BE2C (cell line): Measurements from ENCODE around the gene RBP2.

Experiments used
- DNase-seq: peaks from one replicate; pipeline ENCODE4 v3.0.0-alpha.2; 2020
- H3K27me3 ChIP-seq: fragments of 250-450 bp; sonication (Bioruptor Pico); 2 replicates; pipeline ENCODE4 v1.5.1; 2020; ENCODE audit warnings: mild to moderate bottlenecking
- H3K36me3 ChIP-seq: fragments of 250-450 bp; sonication (Bioruptor Pico); 2 replicates; pipeline ENCODE4 v1.5.1; 2020; ENCODE audit warnings: mild to moderate bottlenecking
- H3K4me1 ChIP-seq: fragments of 250-450 bp; sonication (Bioruptor Pico); 2 replicates; pipeline ENCODE4 v1.5.1; 2020
- H3K4me3 ChIP-seq: 2 replicates; pipeline ENCODE4 v1.5.1; 2011; ENCODE audit warnings: low read depth, low read length
- H3K9me3 ChIP-seq: fragments of 250-450 bp; sonication (Bioruptor Pico); 2 replicates; pipeline ENCODE4 v1.5.1; 2020
- CTCF ChIP-seq: IDR thresholded peaks from 2 replicates; pipeline ENCODE4 v1.5.1; 2012; ENCODE audit warnings: mild to moderate bottlenecking, low read depth, low read length

The RBP2 gene

DNA sequence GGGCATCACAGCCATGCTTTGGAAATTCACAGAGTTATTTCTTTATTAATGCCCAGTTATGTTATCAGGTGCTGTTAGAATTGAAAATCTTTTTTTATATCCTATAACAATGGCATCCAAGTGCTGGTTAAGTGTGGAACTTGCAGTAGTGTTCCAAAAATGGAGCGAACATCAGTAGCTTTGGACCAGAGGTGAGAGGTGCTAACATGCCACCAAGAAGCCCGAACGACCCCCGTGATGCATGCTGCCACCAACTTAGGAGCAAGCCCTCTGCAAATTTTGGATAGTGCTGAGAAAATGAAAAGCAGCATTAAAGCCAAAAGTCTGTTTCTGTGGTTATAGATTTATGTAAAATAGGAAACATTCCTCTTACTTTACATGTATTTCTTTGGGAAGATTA is 38.4 kb upstream of the RBP2 start:
- no peaks in the 10 kb centered on the region for H3K4me1 ChIP-seq
- H3K4me3 ChIP-seq = no peak overlapping the region
- no peaks in the 10 kb centered on the region for H3K9me3 ChIP-seq
- H3K27me3 ChIP-seq = no peaks in the 10 kb centered on the region
- TF ChIP-seq CTCF = no peak
- DNase-seq = no peak
- peaks cover 27% of the 10 kb centered on the region for H3K36me3 ChIP-seq

DNA sequence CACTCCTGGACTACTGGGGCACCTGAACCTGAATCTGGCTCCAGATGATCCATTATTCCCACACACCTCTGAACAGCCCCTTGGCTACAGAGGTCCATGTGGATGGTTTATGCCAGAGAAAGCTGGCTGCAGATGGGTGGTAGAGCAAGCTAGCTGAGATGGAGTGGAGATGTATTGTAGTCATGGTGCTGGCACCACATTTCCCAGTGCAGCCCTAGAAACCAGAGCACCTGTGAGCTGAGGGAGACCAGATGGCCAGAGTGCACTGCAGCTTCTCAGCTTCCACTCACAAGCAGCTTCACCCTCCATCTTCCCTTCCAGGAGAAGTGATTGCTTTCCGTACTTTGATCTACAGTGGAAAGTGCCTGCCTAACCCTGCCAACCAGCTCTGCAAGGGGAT is 33.3 kb upstream of the RBP2 start:
- H3K4me3 ChIP-seq = no peak overlapping the region
- H3K27me3 ChIP-seq = no peaks in the 10 kb centered on the region
- H3K36me3 ChIP-seq = no peaks in the 10 kb centered on the region
- TF ChIP-seq CTCF = no peak
- H3K9me3 ChIP-seq = no peaks in the 10 kb centered on the region
- H3K4me1 ChIP-seq = no peaks in the 10 kb centered on the region
- no peak for DNase-seq

DNA sequence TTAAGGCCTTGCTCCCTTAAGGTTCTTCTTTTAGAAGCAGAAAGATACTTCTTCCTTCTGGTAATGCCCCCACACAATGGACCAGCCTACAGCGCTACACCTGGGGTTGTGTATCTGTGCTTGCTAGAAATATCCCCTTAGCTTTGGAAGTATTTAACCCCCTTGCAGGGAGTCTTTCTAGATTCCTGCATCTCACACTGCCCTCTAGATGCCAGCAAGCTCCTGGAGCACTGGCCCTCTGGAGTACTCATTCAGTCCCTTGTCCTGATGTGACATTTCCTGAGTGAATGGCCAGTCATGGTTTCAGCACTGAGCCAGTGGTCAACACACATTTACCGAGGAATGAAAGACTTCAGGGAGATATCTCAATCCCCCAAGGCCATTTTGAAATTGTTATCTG is 30.4 kb upstream of the RBP2 start:
- H3K4me1 ChIP-seq = no peaks in the 10 kb centered on the region
- no peak for DNase-seq
- no peak overlapping the region for H3K4me3 ChIP-seq
- H3K27me3 ChIP-seq = no peaks in the 10 kb centered on the region
- no peaks in the 10 kb centered on the region for H3K9me3 ChIP-seq
- no peaks in the 10 kb centered on the region for H3K36me3 ChIP-seq
- peak; percentile 25 for TF ChIP-seq CTCF

DNA sequence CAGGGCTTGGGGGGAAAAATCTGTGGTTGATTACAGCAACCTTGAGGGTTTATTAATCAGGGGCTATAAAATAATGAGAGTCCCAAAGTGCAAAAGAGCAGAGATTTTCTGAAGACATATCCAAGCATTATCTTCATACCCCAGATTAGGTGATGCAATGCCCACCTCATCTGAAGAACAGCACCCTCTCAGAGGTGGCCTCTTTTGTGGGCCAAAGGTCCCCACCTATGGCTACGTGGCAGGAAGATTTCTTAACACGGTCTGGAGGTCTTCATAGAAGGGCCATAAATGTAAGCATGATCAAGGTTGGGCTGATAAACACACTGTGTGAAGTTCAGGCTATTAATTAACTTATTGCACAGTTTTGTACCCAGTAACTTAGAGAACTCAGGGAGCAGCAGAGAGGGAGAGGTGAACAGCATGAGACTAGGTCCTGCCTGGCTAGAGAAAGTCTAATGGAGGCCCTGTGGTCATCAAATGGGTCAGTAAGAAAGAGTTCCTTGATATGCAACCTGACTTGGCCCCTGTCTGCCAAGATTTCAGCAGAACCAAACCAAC is 29.6 kb upstream of the RBP2 start:
- TF ChIP-seq CTCF = no peak
- H3K9me3 ChIP-seq = no peaks in the 10 kb centered on the region
- no peaks in the 10 kb centered on the region for H3K4me1 ChIP-seq
- no peaks in the 10 kb centered on the region for H3K36me3 ChIP-seq
- no peak for DNase-seq
- H3K27me3 ChIP-seq = no peaks in the 10 kb centered on the region
- no peak overlapping the region for H3K4me3 ChIP-seq

GRCh38 chr3:139499536-139499935 is 23.2 kb upstream of the RBP2 start:
- H3K4me3 ChIP-seq = no peak overlapping the region
- TF ChIP-seq CTCF = no peak
- no peaks in the 10 kb centered on the region for H3K27me3 ChIP-seq
- DNase-seq = no peak
- no peaks in the 10 kb centered on the region for H3K4me1 ChIP-seq
- no peaks in the 10 kb centered on the region for H3K9me3 ChIP-seq
- no peaks in the 10 kb centered on the region for H3K36me3 ChIP-seq

DNA sequence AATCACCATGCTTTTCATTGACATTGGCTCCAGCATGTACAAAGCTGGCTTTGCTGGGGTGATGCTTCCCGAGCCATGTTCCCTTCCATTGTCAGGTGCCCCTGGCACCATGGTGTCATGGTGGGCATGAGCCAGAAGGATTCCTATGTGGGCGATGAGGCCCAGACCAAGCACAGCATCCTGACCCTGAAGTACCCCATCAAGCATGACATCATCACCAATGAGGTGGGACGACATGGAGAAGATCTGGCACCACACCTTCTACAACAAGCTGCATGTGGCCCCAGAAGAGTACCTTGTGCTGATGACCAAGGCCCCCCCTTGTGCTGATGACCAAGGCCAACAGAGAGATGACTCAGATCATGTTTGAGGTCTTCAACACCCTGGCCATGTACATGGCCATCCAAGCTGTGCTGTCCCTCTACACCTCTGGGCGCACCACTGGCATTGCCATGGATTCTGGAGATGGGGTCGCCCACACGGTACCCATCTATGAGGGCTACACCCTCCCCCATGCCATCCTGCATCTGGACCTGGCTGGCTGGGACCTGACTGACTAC is 17.6 kb upstream of the RBP2 start:
- Histone ChIP-seq H3K9me3 (no peaks in the 10 kb centered on the region), H3K27me3 (peaks cover 13% of the 10 kb centered on the region), H3K4me3 (no peak overlapping the region), H3K36me3 (no peaks in the 10 kb centered on the region), H3K4me1 (no peaks in the 10 kb centered on the region)
- no peak for DNase-seq
- no peak for TF ChIP-seq CTCF
